ENCODE results near the gene NFIC.
"Not testable (repeated sequence)": the region's sequence is repeated elsewhere in the genome, so short reads cannot be mapped to it uniquely, and the experiment has no call there.

The NFIC gene

GRCh38 chr19:3375221-3376090 is 9.1 kb downstream of the NFIC start:
- DNase-seq, result no peak

DNA sequence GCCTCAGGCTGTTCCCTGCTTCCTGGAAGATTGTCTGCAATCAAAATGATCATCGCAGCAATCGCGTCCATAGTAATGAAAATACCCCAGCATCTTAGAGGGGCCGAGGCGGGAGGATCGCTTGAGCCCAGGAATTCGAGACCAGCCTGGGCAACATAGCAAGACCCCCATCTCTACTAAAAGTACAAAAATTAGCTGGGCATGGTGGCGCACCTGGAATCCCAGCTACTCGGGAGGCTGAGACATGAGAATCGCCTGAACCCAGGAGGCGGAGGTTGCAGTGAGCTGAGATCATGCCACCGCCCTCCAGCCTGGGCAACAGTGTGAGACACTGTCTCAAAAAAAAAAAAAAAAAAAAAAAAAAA is 9.7 kb downstream of the NFIC start:
- not testable (repeated sequence) for DNase-seq

DNA sequence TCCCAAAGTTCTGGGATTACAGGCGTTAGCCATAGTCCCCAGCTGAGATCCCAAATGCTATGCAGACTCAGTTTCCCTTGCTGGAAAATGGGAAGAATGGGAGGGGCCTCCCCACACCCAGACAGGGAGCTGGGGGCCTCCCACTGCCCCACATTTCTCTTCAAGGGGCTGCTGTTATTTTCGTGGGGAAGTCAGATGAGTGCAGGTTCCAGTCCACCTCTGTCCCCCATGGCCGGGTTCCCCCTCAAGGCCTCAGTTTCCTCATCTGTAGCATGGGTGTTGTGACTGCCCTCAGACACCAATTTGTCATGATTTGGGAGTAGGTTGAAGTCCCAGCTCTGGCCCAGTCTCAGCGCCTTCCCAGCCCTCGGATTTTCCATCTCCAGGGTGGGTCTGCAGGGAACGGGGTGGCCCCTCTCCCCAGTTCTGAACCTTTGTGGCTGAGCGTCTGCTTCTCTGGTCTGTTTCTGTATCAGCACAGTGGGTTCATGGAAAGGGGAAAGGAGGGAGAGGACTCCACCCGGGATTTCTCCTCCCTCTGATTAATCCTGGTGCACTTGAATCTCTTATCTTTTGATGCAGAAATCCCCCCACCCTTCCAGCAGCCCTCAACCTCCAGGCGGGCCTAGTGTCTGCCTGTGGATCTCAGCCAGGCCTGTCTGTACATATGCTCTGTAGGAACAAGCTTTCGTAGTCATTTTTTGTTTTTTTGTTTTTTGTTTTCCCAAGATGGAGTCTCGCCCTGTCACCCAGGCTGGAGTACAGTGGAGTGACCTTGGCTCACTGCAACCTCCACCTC is 12.2 kb downstream of the NFIC start:
- no peak for DNase-seq

- DNase-seq, result no peak
These were observed 14.4 kb downstream of the NFIC start for GRCh38 chr19:3380829-3381228.

- DNase-seq, result no peak
These were observed 15.5 kb downstream of the NFIC start for GRCh38 chr19:3381701-3382372.

GRCh38 chr19:3382460-3383100 is 16.2 kb downstream of the NFIC start:
- DNase-seq, result no peak

DNA sequence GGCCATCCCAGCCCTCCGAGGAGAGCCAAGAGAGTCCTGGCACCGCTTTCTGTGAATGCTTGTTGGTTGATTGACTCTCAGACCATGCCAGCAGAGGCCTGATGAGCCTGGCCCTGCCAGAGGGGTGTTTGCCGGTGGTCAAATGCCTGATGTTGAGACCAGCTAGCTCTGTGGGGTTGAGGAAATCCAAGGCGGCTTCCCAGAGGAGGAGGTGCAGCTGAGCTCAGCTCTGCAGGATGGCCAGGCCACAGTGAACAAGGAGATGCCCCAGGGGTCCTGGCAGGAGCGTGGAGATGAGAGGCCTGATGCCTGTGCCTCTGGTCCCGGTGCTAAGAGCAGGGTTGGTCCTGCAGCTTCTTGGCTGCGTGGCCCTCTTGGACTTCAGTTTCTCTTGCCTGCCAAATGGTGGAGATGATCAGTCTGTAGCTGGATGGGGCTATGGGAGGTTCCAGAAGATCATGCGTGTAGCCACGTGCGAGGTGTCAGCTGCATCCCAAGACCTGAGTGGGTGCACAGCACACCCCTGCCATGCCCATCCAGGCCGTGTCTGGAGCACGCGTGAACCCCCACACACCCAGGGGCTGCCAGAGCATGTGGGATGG is 16.8 kb downstream of the NFIC start:
- peak; percentile 87 for DNase-seq

DNA sequence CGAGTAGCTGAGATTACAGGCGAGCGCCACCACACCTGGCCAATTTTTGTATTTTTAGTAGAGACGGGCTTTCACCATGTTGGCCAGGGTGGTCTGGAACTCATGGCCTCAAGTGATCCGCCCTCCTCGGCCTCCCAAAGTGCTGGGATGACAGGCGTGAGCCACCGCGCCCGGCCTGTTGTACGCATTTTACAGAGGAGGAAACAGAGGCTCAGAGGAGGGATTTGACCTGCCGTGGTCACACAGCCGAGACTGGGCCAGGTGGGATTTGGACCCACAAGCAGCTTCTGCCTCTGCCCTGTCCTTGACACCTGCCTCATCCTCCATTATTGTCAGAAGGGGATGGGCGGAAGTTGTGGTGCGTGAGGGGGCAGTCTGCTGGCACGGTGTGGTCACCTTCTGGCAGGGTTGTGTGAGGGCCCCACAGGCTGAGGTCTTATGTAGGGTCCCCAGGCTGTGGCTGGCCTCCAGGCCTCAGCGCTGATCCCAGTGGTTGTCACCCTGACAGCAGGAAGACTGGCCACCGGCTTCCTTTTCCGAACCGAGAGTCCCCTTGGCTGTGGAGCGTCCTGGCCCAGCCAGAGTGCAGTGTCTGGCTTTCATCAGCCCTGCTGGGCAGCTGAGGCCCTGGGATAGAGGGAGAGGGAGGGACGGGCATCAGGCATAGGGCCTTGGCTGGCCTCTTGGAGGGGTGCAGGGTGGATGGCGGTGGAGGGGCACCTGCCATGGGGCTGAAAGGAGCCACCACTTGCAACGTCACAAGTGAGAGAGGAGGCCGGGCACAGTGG is 20.3 kb downstream of the NFIC start:
- DNase-seq, result no peak

DNA sequence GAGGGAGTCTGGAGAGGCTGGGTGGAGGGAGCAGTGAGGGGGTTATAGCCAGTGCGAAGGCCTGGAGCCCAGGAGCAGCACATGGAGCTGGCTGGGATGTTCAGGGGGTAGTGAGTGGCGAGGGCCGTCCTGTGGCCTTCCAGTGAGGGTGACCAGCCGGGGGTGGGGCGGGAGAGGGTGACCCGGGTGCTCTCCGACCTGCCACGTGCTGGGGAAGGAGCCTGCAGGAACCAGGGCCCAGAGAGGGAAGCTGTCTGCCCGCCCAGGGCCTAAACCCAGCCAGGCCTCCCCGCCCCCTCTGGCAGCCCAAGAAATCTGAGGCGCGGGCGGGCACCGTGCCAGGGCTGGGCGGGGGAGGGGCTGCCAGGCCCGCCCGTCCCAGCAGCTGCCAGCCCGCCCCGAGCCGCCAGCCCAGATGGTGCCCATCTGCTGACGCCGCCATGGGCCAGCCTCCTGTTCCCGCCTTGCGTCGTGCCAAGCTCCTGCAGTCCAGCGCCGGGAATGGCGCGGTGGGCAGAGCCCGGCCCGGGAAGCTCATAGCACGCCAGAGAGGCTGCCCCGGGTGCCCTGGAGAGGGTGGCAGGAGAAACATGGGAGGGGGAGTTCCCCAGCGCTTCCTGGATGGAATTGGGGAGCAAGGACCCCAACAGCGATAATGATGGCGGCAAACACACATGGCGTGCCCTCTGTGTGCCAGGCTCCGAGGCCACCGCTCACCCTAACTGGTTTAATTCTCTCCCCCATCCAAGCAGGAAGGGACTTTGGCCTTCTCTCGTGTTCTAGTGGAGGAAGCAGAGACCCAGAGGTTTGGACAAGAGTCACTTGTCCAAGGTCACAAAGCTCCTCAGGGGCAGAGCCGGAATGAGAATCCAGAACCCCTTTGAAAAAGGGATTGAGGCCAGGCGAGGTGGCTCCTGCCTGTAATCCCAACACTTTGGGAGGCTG is 21.5 kb downstream of the NFIC start:
- peak; percentile 92 for DNase-seq

DNA sequence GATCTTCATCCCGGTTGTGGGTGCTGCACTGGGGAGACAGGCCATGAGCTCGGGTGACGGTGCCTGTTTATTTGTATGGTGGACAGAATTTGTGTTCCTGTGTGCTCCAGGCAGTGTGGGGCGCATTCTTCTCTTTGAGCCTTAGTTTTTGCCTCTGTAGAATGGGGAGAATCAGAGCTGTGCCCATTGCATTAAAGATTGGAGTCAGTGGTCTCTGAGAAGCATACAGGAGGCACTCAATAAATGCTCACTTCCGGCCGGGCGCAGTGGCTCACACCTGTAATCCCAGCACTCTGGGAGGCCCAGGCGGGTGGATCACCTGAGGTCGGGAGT is 23.0 kb downstream of the NFIC start:
- DNase-seq, result no peak

- DNase-seq, result peak; percentile 31
These were observed 23.5 kb downstream of the NFIC start for GRCh38 chr19:3389876-3390371.

DNA sequence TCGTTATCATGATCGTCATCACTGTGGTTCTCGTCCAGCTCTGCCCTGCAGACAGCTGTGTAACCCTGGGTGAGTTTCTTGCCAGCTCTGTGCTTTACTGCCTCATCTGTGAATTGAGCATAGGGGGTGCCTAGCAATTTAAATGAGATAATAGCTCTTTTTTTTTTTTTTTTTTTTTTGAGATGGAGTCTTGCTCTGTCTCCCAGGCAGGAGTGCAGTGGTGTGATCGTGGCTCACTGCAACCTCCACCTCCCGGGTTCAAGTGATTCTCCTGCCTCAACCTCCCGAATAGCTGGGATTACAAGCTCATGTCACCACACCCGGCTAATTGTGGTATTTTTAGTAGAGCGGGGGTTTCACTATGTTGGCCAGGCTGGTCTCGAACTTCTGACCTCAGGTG is 25.5 kb downstream of the NFIC start:
- DNase-seq, result not testable (repeated sequence)

DNA sequence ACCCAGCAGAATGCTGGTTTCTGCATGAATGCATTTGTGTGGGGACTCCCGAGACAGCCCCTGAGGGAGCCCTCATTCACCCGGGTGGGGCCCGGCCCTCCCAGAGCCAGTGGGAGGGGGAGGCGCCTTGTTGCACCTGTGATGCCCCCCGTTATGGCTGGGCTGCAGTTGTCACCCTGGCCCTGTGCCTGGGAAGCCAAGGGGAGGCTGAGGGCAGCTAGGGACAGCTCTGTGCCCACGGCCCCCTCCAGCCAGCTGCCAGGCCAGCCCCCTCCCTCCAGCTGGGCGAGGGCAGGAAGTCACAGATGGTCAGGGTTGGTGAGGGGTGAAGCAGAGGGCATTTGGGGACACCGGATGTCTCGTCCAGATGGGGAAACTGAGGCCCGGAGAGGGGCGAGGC is 26.1 kb downstream of the NFIC start:
- no peak for DNase-seq

GRCh38 chr19:3396881-3397265 is 30.5 kb downstream of the NFIC start:
- DNase-seq, result no peak

DNA sequence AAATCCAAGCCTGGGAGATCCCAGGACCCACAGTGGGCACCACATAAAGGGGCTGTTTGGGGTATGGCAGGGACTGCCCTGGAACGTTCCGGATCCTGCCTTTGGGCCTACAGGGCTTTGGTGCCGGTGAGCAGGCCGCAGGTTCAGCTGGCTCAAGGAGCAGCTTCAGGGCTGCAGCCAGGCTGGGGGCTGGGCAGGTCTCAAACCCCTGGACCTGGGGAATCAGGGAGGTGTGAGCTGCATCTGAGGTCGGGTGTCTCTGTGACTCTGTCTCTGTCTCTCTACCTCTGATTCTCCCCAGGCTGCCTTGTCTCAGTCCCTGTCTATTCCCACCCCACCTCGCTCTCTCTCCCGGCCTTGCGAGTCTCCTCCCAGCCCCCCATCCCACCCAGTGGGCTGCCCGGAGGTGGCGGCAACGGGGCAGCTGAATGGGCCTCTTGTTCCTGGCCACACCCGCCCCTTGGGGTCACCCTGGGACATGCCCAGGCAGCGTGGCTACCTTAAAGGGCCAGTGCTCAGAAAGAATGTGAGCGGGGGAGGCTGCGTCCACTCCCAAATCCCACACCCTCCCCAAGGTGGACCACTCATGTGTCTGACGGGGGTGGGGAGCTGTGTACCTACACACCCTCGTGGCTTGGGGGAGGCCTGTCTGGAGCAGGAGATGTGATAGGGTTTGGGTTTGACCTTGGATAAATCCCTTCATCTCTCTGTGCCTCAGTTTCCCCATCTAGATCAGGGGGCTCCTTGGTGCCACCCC is 31.1 kb downstream of the NFIC start:
- DNase-seq, result no peak

DNA sequence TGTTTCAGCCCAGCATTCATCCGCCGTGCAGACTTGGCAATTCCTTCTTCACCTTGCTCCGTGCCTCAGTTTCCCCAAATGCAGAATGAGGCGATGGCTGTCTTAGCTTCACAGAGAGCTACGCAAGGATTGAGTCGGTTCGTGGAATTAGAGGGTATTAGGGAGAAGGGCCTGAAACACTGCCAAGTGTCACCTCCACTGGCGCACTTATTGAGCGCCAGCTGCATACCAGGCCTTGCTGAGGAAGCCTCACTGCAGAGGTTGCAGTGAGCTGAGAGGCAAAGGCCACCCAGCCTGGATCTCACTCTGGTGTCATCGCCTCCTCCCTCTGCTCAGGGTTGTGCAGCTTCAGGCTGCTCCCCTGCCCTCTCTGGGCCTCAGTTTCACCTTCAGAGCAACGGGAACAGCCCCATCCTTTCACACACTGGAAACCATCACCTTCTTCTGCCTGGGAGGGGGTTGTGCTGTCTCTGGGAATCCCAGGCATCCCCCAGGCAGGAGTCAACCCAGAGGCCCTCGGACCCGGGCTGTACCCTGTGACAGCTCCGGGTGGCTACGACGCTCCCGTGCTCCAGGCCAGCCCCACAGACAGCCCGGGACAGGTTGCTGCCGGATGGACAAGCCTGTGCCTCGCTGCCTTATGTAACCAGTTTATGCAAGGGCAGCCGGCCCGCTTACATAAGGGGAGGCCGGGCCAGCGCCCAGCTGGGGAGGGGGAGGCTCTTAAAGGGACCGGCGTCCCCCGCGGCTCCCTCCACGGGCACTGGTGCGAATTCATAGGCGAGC is 31.9 kb downstream of the NFIC start:
- DNase-seq, result no peak

GRCh38 chr19:3398900-3399278 is 32.5 kb downstream of the NFIC start:
- no peak for DNase-seq

DNA sequence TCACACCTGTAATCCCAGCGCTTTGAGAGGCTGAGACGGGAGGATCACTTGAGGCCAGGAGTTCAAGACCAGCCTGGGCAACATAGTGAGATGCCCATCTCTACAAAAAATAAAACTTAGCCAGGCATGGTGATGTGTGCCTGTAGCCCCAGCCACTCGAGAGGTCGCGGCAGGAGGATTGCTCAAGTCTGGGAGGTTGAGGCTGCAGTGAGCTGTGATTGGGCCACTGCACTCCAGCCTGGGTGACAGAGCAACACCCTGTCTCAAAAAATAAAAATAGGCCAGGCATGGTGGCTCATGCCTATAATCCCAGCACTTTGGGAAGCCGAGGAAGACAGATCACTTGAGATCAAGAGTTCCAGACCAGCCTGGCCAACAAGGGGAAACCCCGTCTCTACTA is 32.9 kb downstream of the NFIC start:
- not testable (repeated sequence) for DNase-seq

Data from NCI-H446 treated with DMSO at 0.1 percent for 48 hours (cell line).